ENCODE data around the gene PCID2.
A peak's percentile ranks its signal among the peaks of the same experiment; 100 is the strongest.

PCID2 gene

DNA sequence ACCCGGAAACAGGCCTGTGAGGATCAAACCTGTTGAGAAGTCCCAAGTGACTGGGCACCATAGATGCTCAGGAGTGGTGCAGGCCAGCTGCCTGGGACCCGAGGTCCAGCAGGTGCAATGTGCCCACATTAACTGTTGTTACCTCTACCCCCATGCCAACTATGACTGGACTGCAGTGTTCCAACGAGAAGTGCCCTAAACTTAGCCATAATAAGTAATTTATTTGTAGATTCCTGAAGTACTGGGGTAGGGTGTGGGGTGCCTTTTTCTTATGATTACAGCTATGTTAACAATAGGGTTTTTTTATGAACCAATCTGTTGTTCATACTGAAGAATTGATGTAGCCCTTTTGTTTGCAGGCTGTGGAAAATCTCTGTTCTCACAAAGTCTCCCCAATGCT lies 10.1 kb upstream of the PCID2 start:
- H3K27ac ChIP-seq: peak overlapping the region; percentile 46; the same call in 1 of the 2 replicates

DNA sequence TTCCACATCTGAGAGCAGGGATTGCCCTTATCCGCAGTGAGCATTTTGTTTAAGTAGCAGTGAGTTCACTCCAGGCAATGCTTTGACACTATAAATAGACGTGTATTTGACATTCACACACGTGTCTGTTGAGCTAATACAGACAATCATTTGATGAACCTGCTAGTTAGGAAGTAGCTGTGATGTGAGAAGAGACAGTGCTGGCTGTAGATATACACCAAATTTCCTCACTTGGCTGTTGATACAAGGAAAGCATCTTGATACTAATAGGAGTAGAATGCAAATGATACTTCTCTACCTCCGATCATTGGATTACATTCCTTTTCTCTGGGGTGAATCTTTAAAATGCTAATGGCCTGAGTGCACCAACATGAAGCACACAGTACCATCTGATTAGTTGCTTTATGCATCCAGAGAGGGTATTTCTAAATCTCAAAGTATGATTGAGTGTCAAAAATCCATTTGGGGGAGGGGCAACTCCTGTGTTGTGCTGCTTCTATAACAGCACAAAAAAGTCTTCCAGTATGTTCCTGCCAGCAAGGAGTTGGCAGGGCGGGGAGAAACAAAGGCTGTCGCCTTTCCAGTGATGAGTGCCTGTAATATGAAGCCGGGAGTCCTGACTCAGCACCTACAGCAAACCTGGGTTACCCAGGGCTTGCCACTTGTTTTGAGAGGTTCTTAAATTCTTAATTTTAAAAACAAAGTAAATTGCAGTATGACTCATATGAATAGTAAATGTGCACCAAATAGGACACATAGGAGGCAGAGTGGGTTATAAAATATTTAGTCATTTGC lies 8.0 kb upstream of the PCID2 start:
- no peak for TF ChIP-seq ZFX (IDR thresholded peaks at IDR 0.05)
- TF ChIP-seq, protein P1, sequence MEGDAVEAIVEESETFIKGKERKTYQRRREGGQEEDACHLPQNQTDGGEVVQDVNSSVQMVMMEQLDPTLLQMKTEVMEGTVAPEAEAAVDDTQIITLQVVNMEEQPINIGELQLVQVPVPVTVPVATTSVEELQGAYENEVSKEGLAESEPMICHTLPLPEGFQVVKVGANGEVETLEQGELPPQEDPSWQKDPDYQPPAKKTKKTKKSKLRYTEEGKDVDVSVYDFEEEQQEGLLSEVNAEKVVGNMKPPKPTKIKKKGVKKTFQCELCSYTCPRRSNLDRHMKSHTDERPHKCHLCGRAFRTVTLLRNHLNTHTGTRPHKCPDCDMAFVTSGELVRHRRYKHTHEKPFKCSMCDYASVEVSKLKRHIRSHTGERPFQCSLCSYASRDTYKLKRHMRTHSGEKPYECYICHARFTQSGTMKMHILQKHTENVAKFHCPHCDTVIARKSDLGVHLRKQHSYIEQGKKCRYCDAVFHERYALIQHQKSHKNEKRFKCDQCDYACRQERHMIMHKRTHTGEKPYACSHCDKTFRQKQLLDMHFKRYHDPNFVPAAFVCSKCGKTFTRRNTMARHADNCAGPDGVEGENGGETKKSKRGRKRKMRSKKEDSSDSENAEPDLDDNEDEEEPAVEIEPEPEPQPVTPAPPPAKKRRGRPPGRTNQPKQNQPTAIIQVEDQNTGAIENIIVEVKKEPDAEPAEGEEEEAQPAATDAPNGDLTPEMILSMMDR (conservative IDR thresholded peaks at IDR 0.05): no peak
- peak overlapping the region; percentile 78 for H3K27ac ChIP-seq

More for the DNA sequence above, 10.1 kb upstream of the PCID2 start:
- TF ChIP-seq, protein P1 (conservative IDR thresholded peaks at IDR 0.05): no peak
- TF ChIP-seq ZFX (IDR thresholded peaks at IDR 0.05): no peak

DNA sequence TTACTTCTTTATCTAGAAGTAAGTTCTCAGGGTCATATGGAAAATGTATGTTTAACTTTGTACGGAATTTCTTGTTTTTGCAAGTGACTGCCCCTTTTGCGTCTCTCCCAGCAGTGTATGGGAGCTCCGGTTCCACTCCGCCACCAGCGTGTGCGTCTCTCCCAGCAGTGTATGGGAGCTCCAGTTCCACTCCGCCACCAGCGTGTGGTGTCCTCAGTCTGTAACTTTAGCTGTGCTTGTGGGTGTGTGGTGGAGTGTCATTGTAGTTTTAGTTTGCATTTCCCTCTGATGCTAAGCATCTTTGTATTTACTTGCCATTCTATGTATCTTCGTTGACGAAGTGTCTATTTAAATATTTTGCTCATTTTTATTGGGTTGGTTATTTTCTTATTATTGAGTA lies 3.3 kb upstream of the PCID2 start:
- H3K27ac ChIP-seq: no peak overlapping the region; the same call in 1 of the 2 replicates
- TF ChIP-seq ZFX (IDR thresholded peaks at IDR 0.05): no peak
- TF ChIP-seq, protein P1 (conservative IDR thresholded peaks at IDR 0.05): no peak; the same call in 1 of the 2 replicates

DNA sequence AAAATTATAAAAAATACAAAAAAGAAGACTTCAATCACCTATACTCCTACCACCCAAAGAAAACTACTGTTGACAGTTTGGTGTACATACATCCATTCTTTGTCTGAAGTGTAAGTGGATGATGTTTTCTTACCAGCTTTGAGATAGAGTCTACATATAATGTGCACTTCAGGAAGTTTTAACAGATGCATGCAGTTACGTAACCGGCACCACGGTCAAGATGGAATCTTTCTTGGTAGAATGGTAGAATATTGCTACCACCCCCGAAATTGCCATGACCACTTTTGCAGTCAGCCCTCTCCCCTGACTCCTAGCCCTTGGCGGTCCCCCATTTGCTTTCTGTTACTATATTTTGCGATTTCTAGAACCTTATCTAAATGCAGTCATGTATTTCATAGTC lies 2.4 kb upstream of the PCID2 start:
- TF ChIP-seq, protein P1 (conservative IDR thresholded peaks at IDR 0.05): no peak
- no peak for TF ChIP-seq ZFX (IDR thresholded peaks at IDR 0.05)
- peak overlapping the region; percentile 27; the same call in 1 of the 2 replicates for H3K27ac ChIP-seq

DNA sequence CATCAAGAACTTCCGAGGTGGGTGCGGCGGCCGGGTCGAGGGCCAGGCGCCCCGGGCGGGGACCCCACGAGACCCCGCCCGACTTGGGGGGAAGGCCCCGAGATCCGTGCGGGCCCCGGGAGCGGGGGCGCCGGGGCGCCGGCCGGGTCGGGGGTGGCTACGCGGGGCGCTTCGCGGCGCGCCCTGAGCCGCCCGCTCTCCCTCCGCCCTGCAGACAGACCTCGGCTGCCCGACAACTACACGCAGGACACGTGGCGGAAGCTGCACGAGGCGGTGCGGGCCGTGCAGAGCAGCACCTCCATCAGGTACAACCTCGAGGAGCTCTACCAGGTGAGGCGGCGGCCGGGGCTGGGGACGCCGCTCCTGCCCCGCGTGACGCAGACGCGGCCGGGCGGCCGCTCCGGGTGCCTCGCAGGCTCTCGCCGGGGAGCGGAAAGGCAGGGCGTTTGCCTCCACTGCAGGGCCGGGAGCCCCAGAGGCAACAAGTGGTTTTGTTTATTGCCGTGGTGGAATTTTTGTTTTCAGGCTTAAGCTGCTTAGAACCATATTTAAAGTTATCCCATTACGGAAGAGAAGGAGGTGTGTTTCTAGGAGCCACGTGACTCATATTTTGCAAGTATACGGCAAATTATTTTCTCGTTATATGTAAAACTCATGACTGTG lies 1.4 kb upstream of the PCID2 start:
- TF ChIP-seq, protein P1 (conservative IDR thresholded peaks at IDR 0.05): no peak
- peak; percentile 70 for TF ChIP-seq ZFX (IDR thresholded peaks at IDR 0.05)
- H3K27ac ChIP-seq: peak overlapping the region; percentile 99

DNA sequence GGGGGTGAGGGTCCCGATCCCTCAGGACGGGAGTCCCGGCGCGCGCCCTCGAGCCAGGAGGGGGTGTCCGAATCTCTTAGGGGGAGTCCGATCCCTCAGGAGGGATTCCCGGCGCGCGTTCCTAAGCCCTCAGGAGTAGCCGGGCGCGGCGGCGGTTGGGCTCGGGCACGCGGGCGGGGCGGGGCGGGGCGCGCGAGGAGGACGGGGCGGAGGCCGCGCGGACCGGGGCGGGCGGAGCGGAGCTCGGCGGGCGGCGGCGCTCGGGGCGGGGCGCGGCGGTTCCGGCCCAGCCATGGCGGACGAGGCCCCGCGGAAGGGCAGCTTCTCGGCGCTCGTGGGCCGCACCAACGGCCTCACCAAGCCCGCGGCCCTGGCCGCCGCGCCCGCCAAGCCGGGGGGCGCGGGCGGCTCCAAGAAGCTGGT lies 878 bp upstream of the PCID2 start, which contains the start of gene CUL4A:
Gene CUL4A, plus strand, starts transcription at position 278 of the 423 bp plus-strand sequence. Its CDS starts 15 bp downstream, at position 293.
- H3K27ac ChIP-seq: peak within 1 kb of the TSS; percentile 99
- TF ChIP-seq, protein P1 (conservative IDR thresholded peaks at IDR 0.05): no peak
- TF ChIP-seq ZFX (IDR thresholded peaks at IDR 0.05): no peak

DNA sequence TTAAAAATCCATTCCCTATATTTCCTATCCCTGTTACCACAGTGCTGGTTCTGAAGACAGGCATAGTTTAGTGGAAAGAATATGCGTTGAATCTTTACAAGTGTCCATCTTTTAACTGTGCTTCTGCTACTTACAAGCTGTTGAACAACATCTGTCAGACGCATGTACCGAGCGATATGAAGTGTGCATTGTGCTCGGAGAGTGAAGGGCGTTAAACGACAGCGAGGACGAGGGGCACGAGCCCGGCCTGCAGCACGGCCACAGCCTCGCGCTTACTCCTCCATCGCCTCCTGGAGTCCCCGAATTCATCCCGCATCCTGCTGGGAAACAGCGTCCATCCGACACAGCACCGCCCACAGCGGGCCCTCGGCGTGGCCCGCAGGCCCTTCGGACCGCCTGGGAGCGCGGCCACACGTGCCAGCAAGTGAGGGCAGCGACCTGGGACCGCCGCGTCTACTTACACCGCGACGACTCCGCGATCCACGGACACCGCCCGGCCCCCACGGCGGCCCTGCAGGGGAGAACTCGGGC lies 514 bp downstream of the PCID2 start:
- H3K27ac ChIP-seq: peak overlapping the region; percentile 99
- TF ChIP-seq, protein P1 (conservative IDR thresholded peaks at IDR 0.05): no peak
- TF ChIP-seq ZFX (IDR thresholded peaks at IDR 0.05): no peak
